Measurements from ENCODE around the gene IGF1R.

GRCh38 chr15:98804057-98804380 is 155.7 kb downstream of the IGF1R start:
- TF ChIP-seq POLR2A (IDR thresholded peaks at IDR 0.05; ENCODE audit: control extremely low read depth in 1 of 2, low read depth in 2 of 2, low read length in 2 of 2) (no peak), TAF1 (IDR thresholded peaks at IDR 0.05; ENCODE audit: low read depth, low read length) (no peak), SP1 (IDR thresholded peaks at IDR 0.05; ENCODE audit: low read depth, low read length) (no peak), SIRT6 (IDR thresholded peaks at IDR 0.05; ENCODE audit: low read length) (no peak), EZH2 (IDR thresholded peaks at IDR 0.05; ENCODE audit: low read depth, low read length, severe bottlenecking) (no peak), EP300 (IDR thresholded peaks at IDR 0.05; ENCODE audit: borderline replicate concordance in 1 of 2, low read depth in 2 of 2, low read length in 2 of 2) (no peak), TCF12 (IDR thresholded peaks at IDR 0.05; ENCODE audit: low read depth, low read length) (no peak), MAFK (IDR thresholded peaks at IDR 0.05; ENCODE audit: low read depth, low read length) (no peak), CBX8 (IDR thresholded peaks at IDR 0.05; ENCODE audit: borderline replicate concordance, low read depth, low read length) (no peak), CBX5 (IDR thresholded peaks at IDR 0.05; ENCODE audit: low read depth, low read length) (no peak), RAD21 (IDR thresholded peaks at IDR 0.05 in 1 of 2, conservative IDR thresholded peaks at IDR 0.05 in 1 of 2; ENCODE audit: low read depth in 2 of 2, low read length in 2 of 2) (no peak; a peak in 1 of 4 replicates), MAX (IDR thresholded peaks at IDR 0.05) (no peak), JUN (IDR thresholded peaks at IDR 0.05; ENCODE audit: low read depth, low read length) (no peak)
